ENCODE results near the gene TSKU.

Gene TSKU

DNA sequence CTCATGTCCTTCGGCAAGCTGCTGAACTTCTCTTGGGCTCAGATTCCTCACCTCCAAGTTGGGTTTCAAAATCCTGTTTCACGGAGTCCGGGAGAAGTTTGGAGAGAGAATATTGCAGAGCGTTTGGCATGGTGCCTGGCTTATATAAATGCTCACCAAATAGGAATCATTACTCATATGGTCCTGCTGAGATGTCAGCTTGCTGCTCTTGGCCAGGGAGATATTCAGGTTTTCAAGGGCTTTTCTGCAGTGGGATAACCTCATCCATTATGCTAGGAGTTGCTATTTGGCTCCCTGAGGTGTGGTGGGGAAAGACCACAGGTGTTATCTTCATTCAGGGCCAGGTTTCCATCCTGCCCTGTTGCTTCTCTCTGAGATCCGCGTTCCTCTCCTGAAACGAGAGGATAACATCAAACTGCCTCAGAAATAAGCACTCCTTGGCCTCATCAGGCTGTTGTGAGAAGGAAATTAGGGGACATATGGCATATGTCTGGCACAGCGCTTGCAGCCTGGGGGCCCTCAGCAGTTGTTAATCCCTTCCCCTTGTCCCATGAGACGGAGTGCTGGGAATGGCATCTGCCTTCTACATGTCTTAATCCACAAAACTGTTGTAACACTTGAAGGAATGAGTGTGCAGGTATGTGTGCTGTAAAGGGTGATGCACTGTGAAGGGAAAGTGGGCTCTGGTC, 47.6 kb downstream of the TSKU start:
- DNase-seq = no peak

GRCh38 chr11:76831686-76832310, 48.6 kb downstream of the TSKU start:
- DNase-seq = no peak

DNA sequence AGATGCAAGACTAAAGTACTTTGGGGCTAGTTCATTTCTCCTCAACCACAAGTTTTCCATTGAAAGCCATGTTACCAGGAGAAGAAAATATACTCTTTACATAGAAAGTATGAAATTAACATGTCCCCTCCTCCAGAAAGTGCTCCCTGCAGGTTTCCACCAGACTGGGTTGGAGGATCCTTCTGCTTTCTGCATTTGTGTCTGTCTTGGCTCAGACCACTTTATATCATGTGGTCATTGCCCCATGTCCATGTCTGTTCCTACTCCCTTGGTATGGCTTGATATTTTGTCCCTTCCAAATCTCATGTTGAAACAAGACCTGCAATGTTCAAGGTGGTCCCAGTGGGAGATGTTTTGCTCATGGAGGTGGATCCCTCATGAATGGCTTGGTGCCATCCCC, 49.2 kb downstream of the TSKU start:
- DNase-seq = no peak

DNA sequence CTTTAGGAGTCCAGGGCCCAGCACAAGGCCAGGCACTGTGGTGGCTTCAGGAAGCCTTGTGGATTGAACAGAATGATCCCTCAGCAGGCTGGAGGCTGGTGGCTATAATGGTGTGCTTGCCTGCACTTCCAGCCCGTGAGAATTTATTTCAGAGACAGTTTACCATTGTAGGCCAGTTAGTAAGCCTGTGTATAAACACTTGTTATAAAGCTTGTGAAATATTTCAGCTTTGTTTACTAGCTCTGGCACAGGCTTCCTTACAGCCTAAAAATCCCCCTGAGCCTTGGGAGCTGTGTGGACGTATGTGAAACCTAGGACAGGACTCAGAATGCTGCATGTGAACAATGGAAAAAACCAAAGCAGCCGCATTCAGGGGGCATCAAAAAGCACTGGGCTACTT, 51.0 kb downstream of the TSKU start:
- DNase-seq = no peak

DNA sequence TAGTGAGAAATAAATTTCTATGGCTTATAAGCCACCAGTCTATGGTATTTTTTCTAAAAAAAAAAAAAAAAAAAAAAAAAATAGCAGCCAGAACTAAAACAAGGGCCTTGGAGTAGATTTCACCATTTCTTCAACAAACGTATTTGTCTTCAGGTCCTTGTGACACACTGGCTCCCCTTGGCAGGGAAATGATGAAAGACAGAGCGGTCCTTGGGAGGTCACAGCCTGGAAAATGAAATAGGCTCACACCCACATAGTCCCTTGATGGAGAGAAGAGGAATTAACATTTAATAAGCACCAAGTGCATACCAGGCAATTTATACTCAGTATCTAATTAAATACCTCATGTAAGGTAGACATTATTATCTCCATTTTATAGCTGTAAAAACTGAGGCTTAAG, 51.9 kb downstream of the TSKU start:
- no peak for DNase-seq

DNA sequence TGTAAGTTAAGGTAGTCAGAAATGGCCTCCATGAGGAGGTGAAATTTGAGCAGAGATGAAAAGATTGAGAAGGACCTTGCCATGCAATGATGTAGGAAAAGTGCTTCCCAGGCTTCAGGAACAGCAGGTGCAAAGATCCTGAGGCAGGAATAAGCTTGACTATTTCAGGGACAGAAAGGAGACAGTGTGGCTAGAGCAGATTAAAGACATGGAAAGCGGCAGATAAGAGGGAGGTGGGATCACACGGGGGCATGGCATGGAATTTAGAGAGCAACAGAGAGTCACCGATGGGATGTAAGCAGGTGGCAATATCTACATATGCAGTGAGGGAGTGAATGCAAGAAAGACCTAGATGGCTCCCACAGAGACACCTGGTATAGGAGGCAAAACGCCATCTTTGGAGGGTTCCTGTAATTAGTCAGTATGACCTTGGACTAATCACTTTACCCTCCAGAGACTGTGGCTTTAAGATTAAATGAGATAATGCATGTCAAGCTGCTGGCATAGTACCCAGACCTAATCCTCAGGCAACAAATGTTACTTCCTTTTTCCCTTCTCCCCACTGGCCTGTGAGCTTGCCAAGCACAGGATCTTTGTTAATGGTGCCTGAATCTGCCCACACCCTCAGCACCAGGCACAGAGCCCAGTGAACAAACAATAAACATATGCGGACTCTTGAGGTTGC, 52.9 kb downstream of the TSKU start:
- DNase-seq = peak; percentile 56

GRCh38 chr11:76836613-76837291, 53.6 kb downstream of the TSKU start:
- no peak for DNase-seq

DNA sequence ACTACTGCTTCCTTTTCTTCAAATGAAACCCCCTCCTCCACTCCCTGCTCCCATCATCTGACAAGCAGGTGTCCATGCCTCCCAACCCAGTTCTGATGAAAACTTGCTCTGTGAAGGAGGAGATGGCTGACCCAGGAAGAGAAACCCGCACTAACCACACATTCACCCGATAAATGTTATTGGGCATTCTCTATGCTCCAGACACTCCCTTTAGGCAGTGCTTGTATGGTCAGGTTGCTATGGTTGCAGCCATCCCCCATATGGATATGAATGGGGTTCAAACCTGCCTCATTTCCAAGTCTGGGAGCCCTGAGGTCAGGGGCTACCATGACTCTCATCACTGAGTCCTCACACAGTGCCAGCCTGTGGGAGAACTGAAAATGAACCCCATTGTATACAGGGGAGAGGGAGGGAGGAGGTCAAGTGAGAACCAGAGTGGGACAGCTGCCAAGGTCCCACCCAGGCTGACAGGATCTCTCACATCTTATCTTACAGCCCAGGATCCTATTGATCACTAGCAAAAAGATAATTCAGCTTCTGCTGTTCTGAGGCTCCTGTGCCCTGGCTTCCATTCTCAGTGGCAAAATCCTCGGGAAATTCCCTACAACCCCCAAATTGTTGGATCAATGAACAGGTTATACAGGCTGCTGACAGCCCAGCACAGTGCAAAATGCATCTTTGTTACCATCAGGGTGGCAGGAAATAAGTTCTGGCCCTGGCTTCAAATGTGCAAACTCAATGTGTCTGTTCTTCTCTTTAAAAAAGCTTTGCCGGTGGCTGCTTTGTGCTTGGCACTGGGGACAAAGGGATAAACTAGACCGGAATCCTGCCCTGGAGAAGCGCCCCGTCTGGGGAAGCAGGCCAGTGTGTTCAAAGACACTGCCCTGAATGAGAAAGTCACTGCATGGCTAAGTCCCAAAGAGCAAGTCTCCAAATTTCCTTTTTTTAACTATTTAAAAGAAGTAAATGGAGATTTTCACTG, 54.8 kb downstream of the TSKU start:
- DNase-seq = no peak

GRCh38 chr11:76838678-76839068, 55.5 kb downstream of the TSKU start:
- DNase-seq = peak; percentile 21

DNA sequence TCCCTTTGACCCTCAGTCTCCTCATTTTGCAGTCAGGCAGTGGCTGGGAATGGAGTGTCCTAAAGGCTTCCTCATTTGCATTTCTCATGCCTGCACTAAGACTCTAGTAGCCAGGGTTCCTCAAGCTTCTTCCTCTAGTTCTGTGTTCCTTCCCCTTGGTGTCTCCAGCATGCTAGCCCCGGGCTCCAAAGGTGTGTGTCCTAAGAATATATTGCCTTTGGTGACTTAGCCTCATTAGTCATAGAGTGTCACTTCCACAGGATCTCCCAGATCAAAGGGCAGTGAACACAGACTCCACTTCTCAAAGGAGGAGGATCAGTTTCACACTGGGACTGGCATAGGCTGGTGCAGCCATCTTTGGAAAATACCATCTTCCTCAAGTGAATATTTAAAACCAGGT, 56.2 kb downstream of the TSKU start:
- peak; percentile 69 for DNase-seq

DNA sequence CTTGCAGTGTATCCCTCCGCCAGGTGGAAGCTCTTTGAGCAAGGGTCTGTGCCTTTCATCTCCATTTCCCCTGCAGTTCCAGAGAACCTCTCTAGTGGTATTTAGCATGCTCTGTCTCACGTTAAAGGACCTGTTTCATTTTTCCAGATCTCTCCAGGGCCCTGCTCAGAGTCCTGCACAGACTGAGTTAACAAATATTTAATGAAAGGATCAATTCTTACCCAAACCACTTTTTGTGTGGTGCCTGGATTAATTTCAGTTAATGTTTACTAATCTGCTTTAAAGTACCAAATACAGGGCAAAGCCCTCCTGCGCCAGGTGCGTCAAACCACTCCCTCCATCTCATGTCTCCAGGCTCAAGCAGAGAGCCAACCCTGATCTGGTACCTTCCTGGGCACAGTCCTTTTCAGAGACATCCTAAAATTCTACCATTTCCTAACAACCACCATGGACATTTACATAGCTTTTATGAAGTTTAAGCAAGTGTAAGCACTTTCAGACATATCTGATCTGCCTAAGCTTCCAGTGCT, 58.8 kb downstream of the TSKU start:
- DNase-seq = no peak

- DNase-seq = no peak
Observed at GRCh38 chr11:76843907-76844306, 60.8 kb downstream of the TSKU start.

GRCh38 chr11:76844511-76844910, 61.4 kb downstream of the TSKU start:
- DNase-seq = no peak

GRCh38 chr11:76845069-76845468, 61.9 kb downstream of the TSKU start:
- no peak for DNase-seq

GRCh38 chr11:76846441-76846840, 63.3 kb downstream of the TSKU start:
- DNase-seq = no peak
